CD14-positive monocyte (primary cell): ENCODE results near the gene BRCA2. TPM values are rescaled to one million over a fixed set of nuclear protein-coding genes. Genes with fewer than 3 reads are reported as not detected.

Experiments used
- DNase-seq, 3 donors: peaks; one replicate each; pipeline ENCODE4 v3.0.0-alpha.2; 2011 to 2022
- H2AFZ ChIP-seq: 2 replicates; pipeline ENCODE4 v1.6.0; 2012; ENCODE audit warnings: mild to moderate bottlenecking, low read depth, low read length, inconsistent platforms; ENCODE audit not compliant: insufficient read depth, poor library complexity, severe bottlenecking
- H3K27ac ChIP-seq, 2 donors: 1 replicate in 1 of 2; 2 replicates in 1 of 2; pipeline ENCODE4 v1.5.1; 2012 to 2013; ENCODE audit warnings: low read length in 2 of 2, control low read depth in 1 of 2, inconsistent platforms in 1 of 2, low read depth in 1 of 2, mild to moderate bottlenecking in 1 of 2
- H3K27me3 ChIP-seq, 2 donors: one replicate each; pipeline versions ENCODE4 v1.6.0 to v1.6.1; 2011 to 2013; ENCODE audit warnings: low read length in 2 of 2; ENCODE audit not compliant: control insufficient read depth in 2 of 2, insufficient read depth in 2 of 2
- H3K36me3 ChIP-seq, 2 donors: replicated peaks in 1 of 2; 1 replicate in 1 of 2; 2 replicates in 1 of 2; pipeline versions ENCODE4 v1.5.1 to v1.6.1; 2012 to 2013; ENCODE audit warnings: low read length in 2 of 2, control low read depth in 1 of 2, inconsistent platforms in 1 of 2, mild to moderate bottlenecking in 1 of 2; ENCODE audit not compliant: insufficient read depth in 2 of 2, control insufficient read depth in 1 of 2
- H3K4me1 ChIP-seq, 2 donors: 1 replicate in 1 of 2; 2 replicates in 1 of 2; pipeline versions ENCODE4 v1.5.1 to v1.6.1; 2012 to 2013; ENCODE audit warnings: low read length in 2 of 2, control low read depth in 1 of 2, inconsistent platforms in 1 of 2, mild to moderate bottlenecking in 1 of 2, moderate library complexity in 1 of 2; ENCODE audit not compliant: insufficient read depth in 2 of 2, control insufficient read depth in 1 of 2
- H3K4me2 ChIP-seq: replicated peaks from 2 replicates; pipeline ENCODE3; 2012; ENCODE audit warnings: low read length, moderate library complexity, mild to moderate bottlenecking; ENCODE audit not compliant: poor library complexity, severe bottlenecking; ENCODE audit errors: extremely low read depth
- H3K4me3 ChIP-seq, 3 experiments: fragments of 200-600 bp in 1 of 3; sonication (generic) in 1 of 3; replicated peaks in 1 of 3; 1 replicate in 2 of 3; 2 replicates in 1 of 3; pipeline ENCODE4 v1.5.1; 2011 to 2013; ENCODE audit warnings: low read length in 3 of 3, mild to moderate bottlenecking in 3 of 3, control low read depth in 2 of 3, low read depth in 2 of 3, inconsistent platforms in 1 of 3, moderate library complexity in 1 of 3
- H3K79me2 ChIP-seq: 2 replicates; pipeline ENCODE4 v1.6.0; 2012; ENCODE audit warnings: mild to moderate bottlenecking, control low read depth, inconsistent platforms, low read length, moderate library complexity; ENCODE audit not compliant: insufficient read depth
- H3K9ac ChIP-seq: 2 replicates; pipeline ENCODE4 v1.6.0; 2017; ENCODE audit warnings: low read length, mild to moderate bottlenecking; ENCODE audit not compliant: insufficient read depth, poor library complexity, severe bottlenecking
- H3K9me3 ChIP-seq, 2 donors: replicated peaks in 1 of 2; 1 replicate in 1 of 2; 2 replicates in 1 of 2; pipeline versions ENCODE4 v1.5.1 to v1.6.1; 2012 to 2013; ENCODE audit warnings: low read length in 2 of 2, control low read depth in 1 of 2; ENCODE audit not compliant: control insufficient read depth in 1 of 2, insufficient read depth in 1 of 2
- H4K20me1 ChIP-seq: 2 replicates; pipeline ENCODE4 v1.6.0; 2012; ENCODE audit warnings: mild to moderate bottlenecking, low read length, control low read depth, moderate library complexity; ENCODE audit not compliant: insufficient read depth
- H3K27ac Mint-ChIP-seq, 7 donors: one replicate each; pipeline ENCODE4 v1.8.0; 2020; ENCODE audit warnings: mild to moderate bottlenecking in 7 of 7, mixed read lengths in 7 of 7, moderate library complexity in 6 of 7, inconsistent platforms in 2 of 7
- H3K27me3 Mint-ChIP-seq, 3 donors: one replicate each; pipeline ENCODE4 v1.8.0; 2021 to 2022; ENCODE audit warnings: low read depth in 3 of 3, mild to moderate bottlenecking in 3 of 3, mixed read lengths in 3 of 3, moderate library complexity in 3 of 3, inconsistent platforms in 1 of 3
- H3K36me3 Mint-ChIP-seq, 2 donors: one replicate each; pipeline ENCODE4 v1.8.0; 2020; ENCODE audit warnings: mixed read lengths in 2 of 2, inconsistent platforms in 1 of 2, mild to moderate bottlenecking in 1 of 2
- H3K4me1 Mint-ChIP-seq: one replicate; pipeline ENCODE4 v1.8.0; 2020; ENCODE audit warnings: mild to moderate bottlenecking, mixed read lengths
- H3K4me3 Mint-ChIP-seq, 2 donors: one replicate each; pipeline ENCODE4 v1.8.0; 2020; ENCODE audit warnings: mild to moderate bottlenecking in 2 of 2, mixed read lengths in 2 of 2, moderate library complexity in 1 of 2
- H3K9me3 Mint-ChIP-seq, 7 donors: one replicate each; pipeline ENCODE4 v1.8.0; 2020 to 2022; ENCODE audit warnings: mixed read lengths in 7 of 7, mild to moderate bottlenecking in 6 of 7, moderate library complexity in 6 of 7, inconsistent platforms in 2 of 7
- WGBS: methylation state at CpG from one replicate; pipeline ENCODE4 v1.1.5; 2013; ENCODE audit warnings: missing lambda C conversion rate; ENCODE audit not compliant: insufficient coverage; 5-methylcytosine and 5-hydroxymethylcytosine counted together
- intact Hi-C, 2 donors: fragments of 100-400 bp; cut with micrococcal nuclease; formaldehyde crosslinking; loops; one replicate each; pipeline versions ENCODE4 v1.15.0 to v1.15.1; 2023
- polyA plus RNA-seq, 3 donors: library from polyadenylated mRNA; depleted of rRNA in 1 of 3; unstranded in 2 of 3; stranded (reverse) in 1 of 3; fragments of 300-500 nt in 2 of 3; fragments of >200 nt in 1 of 3; fragmentation: Illumina TruSeq in 2 of 3; gene quantifications; 1 replicate in 2 of 3; 2 replicates in 1 of 3; pipeline ENCODE4 v1.2.3, GENCODE V29; 2012 to 2021
- TF ChIP-seq, protein P1 (sequence below): fragments of 200-600 bp; IDR thresholded peaks from one replicate; pipeline ENCODE4 v1.8.0; 2022; ENCODE audit warnings: antibody characterized with exemption, mild to moderate bottlenecking

The BRCA2 gene
- polyA plus RNA-seq, 3 donors: 0.32 to 0.36 (median 0.36) TPM

GRCh38 chr13:32415019-32415418 is 99.7 kb downstream of the BRCA2 start:
- TF ChIP-seq, protein P1, sequence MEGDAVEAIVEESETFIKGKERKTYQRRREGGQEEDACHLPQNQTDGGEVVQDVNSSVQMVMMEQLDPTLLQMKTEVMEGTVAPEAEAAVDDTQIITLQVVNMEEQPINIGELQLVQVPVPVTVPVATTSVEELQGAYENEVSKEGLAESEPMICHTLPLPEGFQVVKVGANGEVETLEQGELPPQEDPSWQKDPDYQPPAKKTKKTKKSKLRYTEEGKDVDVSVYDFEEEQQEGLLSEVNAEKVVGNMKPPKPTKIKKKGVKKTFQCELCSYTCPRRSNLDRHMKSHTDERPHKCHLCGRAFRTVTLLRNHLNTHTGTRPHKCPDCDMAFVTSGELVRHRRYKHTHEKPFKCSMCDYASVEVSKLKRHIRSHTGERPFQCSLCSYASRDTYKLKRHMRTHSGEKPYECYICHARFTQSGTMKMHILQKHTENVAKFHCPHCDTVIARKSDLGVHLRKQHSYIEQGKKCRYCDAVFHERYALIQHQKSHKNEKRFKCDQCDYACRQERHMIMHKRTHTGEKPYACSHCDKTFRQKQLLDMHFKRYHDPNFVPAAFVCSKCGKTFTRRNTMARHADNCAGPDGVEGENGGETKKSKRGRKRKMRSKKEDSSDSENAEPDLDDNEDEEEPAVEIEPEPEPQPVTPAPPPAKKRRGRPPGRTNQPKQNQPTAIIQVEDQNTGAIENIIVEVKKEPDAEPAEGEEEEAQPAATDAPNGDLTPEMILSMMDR: peak; percentile 74
- H3K9me3 ChIP-seq: peaks cover 9 to 18% of the 10 kb centered on the region in 2 donors
- Mint-ChIP-seq H3K9me3 (peaks cover 14 to 27% (median 21%) of the 10 kb centered on the region in 7 donors), H3K4me1 (peaks cover 6% of the 10 kb centered on the region), H3K27ac (peak overlapping the region in 1 of 7 donors; percentile 30), H3K4me3 (no peak overlapping the region), H3K36me3 (peaks cover 28 to 30% of the 10 kb centered on the region in 2 donors), H3K27me3 (no peaks in the 10 kb centered on the region)
- no peak overlapping the region for H3K4me3 ChIP-seq
- no peaks in the 10 kb centered on the region for H3K27me3 ChIP-seq
- H2AFZ ChIP-seq: no peak overlapping the region
- no peak overlapping the region for H3K9ac ChIP-seq
- no peak overlapping the region for H3K4me2 ChIP-seq
- peak in 2 of 3 donors; percentile 16 to 23 for DNase-seq
- H3K27ac ChIP-seq: no peak overlapping the region
- intact Hi-C loops: no loop called here
- peaks cover 8 to 17% of the 10 kb centered on the region in 2 donors for H3K36me3 ChIP-seq
- H3K4me1 ChIP-seq: no peaks in the 10 kb centered on the region
- peaks cover 9% of the 10 kb centered on the region for H3K79me2 ChIP-seq
- peaks cover 17% of the 10 kb centered on the region for H4K20me1 ChIP-seq

DNA sequence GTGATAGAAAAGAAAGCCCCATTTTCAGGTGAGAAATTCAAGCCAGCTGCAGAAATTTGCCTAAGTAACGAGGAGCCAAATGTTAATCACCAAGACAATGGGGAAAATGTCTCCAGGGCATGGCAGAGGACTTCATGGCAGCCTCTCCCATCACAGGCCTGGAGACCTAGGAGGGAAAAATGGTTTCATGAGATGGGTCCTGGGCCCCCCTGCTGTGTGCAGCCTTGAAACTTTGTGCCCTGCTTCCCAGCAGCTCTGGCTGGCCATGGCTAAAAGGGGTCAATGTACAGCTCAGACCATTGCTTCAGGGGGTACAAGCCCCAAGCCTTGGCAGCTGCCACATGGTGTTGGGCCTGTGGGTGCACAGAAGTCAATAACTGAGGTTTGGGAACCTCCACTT is 102.7 kb downstream of the BRCA2 start:
- WGBS: no CpG with 5 or more reads among the region's 1 CpG
- peaks cover 12% of the 10 kb centered on the region for H3K4me1 Mint-ChIP-seq
- no peak overlapping the region for H2AFZ ChIP-seq
- no peak overlapping the region for H3K4me2 ChIP-seq
- H3K36me3 ChIP-seq: peaks cover 10 to 24% of the 10 kb centered on the region in 2 donors
- no peak overlapping the region for H3K27ac ChIP-seq
- peaks cover 32% of the 10 kb centered on the region in 2 donors for H3K36me3 Mint-ChIP-seq
- no peak for DNase-seq
- peaks cover 12 to 21% of the 10 kb centered on the region in 2 donors for H3K9me3 ChIP-seq
- H3K9ac ChIP-seq: no peak overlapping the region
- peaks cover 37% of the 10 kb centered on the region for H3K79me2 ChIP-seq
- no peaks in the 10 kb centered on the region for H3K27me3 ChIP-seq
- H3K27ac Mint-ChIP-seq: peak overlapping the region in 1 of 7 donors; percentile 28
- peaks cover 35% of the 10 kb centered on the region for H4K20me1 ChIP-seq
- peaks cover 16 to 35% (median 24%) of the 10 kb centered on the region in 7 donors for H3K9me3 Mint-ChIP-seq
- H3K4me3 ChIP-seq: no peak overlapping the region
- no peaks in the 10 kb centered on the region for H3K27me3 Mint-ChIP-seq
- TF ChIP-seq, protein P1: no peak
- no peaks in the 10 kb centered on the region for H3K4me1 ChIP-seq
- intact Hi-C loops: no loop called here
- H3K4me3 Mint-ChIP-seq: no peak overlapping the region
